H54 (cell line): ENCODE results near the gene DKK2.
"Not testable (repeated sequence)": the region's sequence is repeated elsewhere in the genome, so short reads cannot be mapped to it uniquely, and the experiment has no call there.

Experiments used
- DNase-seq: peaks from one replicate; pipeline ENCODE4 v3.0.0; 2011; ENCODE audit warnings: low spot score, mixed read lengths; ENCODE audit not compliant: insufficient read length
- FAIRE-seq: peaks from 3 replicates; lab custom pipeline; 2011; peaks lifted over from hg19 to GRCh38; lab: Jason Lieb, UNC
- POLR2A ChIP-seq: IDR thresholded peaks from 2 replicates; pipeline ENCODE4 v1.6.1; 2011; ENCODE audit warnings: low read depth, mild to moderate bottlenecking, low read length

Gene DKK2

GRCh38 chr4:106909486-106910188 is 126.5 kb downstream of the DKK2 start:
- TF ChIP-seq POLR2A: no peak
- no peak for DNase-seq
- FAIRE-seq: no peak

- not testable (repeated sequence) for FAIRE-seq, DNase-seq
Observed at GRCh38 chr4:106908049-106908448, 128.1 kb downstream of the DKK2 start.

DNA sequence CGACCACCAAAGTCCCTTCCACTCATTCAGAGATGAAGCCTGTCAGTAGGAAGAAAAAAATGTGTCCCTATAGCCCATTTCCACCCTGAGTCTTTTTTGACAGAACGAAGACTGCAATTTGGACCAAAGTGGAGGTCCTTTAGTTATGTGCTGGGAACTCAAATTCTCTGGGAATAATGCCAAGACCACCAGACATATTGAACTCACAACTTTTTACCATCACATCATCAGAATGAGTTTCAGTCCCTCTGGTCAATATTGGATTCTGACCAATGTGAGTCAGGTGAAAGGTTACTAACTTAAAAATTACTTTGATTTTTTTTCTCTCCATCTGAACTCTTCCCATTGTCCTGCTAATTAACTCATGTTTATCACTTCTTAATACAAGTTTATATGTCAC is 128.9 kb downstream of the DKK2 start:
- FAIRE-seq (no peak), DNase-seq (no peak)
- TF ChIP-seq POLR2A: no peak

- DNase-seq: no peak
- TF ChIP-seq POLR2A: no peak
- no peak for FAIRE-seq
Observed at GRCh38 chr4:106906728-106907127, 129.4 kb downstream of the DKK2 start.

DNA sequence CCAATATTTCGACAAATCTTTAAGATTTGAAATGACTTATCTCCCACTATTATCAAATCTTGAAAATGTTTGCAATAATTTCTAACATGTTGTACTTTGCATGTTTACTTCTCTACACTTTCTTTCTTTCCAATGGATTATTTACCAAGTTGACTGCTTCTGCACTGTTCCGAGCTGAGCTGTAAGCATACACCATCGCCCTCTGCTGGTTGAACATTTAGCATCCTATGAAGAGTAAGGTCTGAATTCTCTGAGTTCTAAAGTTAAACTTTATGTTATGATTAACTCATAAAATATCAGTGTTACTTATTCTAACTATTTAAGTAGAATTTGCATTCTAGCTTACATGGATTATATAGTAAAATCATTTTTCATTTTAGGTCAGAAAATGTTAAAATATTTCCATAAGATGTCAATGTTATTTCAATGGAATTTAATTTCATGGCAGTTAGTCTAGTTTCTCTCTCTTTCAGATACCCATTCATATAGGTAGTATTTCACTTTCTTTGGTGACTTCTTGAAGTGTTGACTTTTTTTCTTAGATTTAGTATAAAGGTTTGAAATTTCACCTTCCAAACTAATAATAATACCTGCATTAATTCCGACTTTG is 137.4 kb downstream of the DKK2 start:
- FAIRE-seq (peak; percentile 75), DNase-seq (no peak)
- no peak for TF ChIP-seq POLR2A

DNA sequence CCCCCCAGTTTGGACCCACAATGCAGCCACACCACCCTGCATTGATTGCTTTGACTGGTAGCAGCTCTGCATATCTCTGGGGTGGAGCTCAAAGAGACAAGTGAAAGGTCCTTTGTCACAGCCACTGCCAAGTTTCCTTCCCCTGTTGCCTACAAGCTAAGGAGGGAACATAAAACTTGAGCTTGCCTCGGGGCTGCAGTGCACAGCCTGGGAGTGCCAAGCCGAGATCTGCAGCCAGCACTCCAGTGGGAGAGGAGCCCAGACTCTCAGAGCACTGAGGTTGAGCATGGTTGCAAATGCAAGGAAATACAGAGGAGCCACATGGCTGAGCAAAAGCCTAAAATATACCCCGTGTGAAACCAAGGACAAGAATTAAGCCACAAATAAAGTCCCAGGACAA is 142.2 kb downstream of the DKK2 start:
- DNase-seq (no peak), FAIRE-seq (no peak)
- no peak for TF ChIP-seq POLR2A

GRCh38 chr4:106893395-106893881 is 142.7 kb downstream of the DKK2 start:
- no peak for DNase-seq
- no peak for TF ChIP-seq POLR2A
- FAIRE-seq: no peak

DNA sequence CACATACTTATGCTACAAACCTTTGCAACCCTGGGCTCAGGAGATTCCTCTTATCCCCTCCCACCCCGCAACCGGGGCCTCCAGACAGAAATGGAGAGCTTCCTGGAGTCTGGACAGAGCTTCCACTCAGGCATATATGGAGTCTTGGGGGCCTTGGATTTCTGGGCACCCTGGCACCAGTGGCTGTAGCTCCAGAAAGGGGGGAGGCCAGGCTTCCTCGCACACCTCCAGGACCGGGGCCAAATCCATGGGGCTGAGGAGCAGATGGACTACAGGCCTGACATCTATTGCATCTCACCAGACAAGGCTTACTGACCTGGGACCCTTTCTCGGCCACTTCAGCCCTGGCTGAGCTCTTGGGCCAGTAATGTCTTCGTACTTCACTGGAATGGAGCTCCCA is 143.3 kb downstream of the DKK2 start:
- DNase-seq (no peak), FAIRE-seq (no peak)
- no peak for TF ChIP-seq POLR2A

GRCh38 chr4:106875340-106875739 is 160.8 kb downstream of the DKK2 start:
- FAIRE-seq (no peak), DNase-seq (no peak)
- TF ChIP-seq POLR2A: no peak
